ENCODE measurements around the gene RBBP8NL. TPM values are rescaled to one million over a fixed set of nuclear protein-coding genes. Genes with fewer than 3 reads are reported as not detected.
"Not testable (repeated sequence)": the region's sequence is repeated elsewhere in the genome, so short reads cannot be mapped to it uniquely, and the experiment has no call there.

Gene RBBP8NL
- total RNA-seq, 4 donors from 2014 or later: 1.1 to 6.0 (median 4.6) TPM

- Histone ChIP-seq H3K36me3 (no peaks in the 10 kb centered on the region), H3K27ac (peak overlapping the region; percentile 50 to 87 (median 73)), H3K27me3 (no peaks in the 10 kb centered on the region), H3K4me1 (peaks cover 39 to 49% of the 10 kb centered on the region in 2 donors), H3K4me3 (replicated peaks in 1 of 3) (no peak overlapping the region), H3K9me3 (no peaks in the 10 kb centered on the region)
- TF ChIP-seq POLR2A (IDR thresholded peaks at IDR 0.05) (no peak), CTCF (IDR thresholded peaks at IDR 0.05) (no peak)
- intact Hi-C loops (cut with DNase I): no loop called here
- no peak for DNase-seq
- 67% methylated on average over 21 to 24 of the region's 31 CpGs for WGBS, 2 donors
Measured at GRCh38 chr20:62428396-62429295, 1.3 kb upstream of the RBBP8NL start.

GRCh38 chr20:62428002-62428372 is 648 bp upstream of the RBBP8NL start:
- no peak for DNase-seq
- peaks cover 39 to 51% of the 10 kb centered on the region in 2 donors for H3K4me1 ChIP-seq
- H3K36me3 ChIP-seq: no peaks in the 10 kb centered on the region
- H3K27ac ChIP-seq: peak overlapping the region; percentile 50 to 87 (median 73)
- no peaks in the 10 kb centered on the region for H3K27me3 ChIP-seq
- intact Hi-C loops (cut with DNase I): no loop called here
- TF ChIP-seq CTCF (IDR thresholded peaks at IDR 0.05): no peak
- TF ChIP-seq POLR2A (IDR thresholded peaks at IDR 0.05): no peak
- no peaks in the 10 kb centered on the region for H3K9me3 ChIP-seq
- 72 to 80% methylated on average over 7 to 9 of the region's 10 CpGs for WGBS, 2 donors
- no peak overlapping the region for H3K4me3 ChIP-seq (replicated peaks in 1 of 3)

GRCh38 chr20:62426699-62427131 is 624 bp downstream of the RBBP8NL start:
- no peaks in the 10 kb centered on the region for H3K9me3 ChIP-seq
- no peaks in the 10 kb centered on the region for H3K27me3 ChIP-seq
- no peaks in the 10 kb centered on the region for H3K36me3 ChIP-seq
- WGBS, 2 donors: 70% methylated on average over 4 of the region's 22 CpGs; no CpG with 5 or more reads in 1 of the 2 donors
- intact Hi-C loops (cut with DNase I): no loop called here
- peaks cover 39 to 51% of the 10 kb centered on the region in 2 donors for H3K4me1 ChIP-seq
- H3K4me3 ChIP-seq (replicated peaks in 1 of 3): no peak overlapping the region
- peak overlapping the region; percentile 73 to 87 (median 81) for H3K27ac ChIP-seq
- DNase-seq: peak; percentile 73 to 82
- TF ChIP-seq POLR2A (IDR thresholded peaks at IDR 0.05): peak in 1 of 2 donors; percentile 7
- TF ChIP-seq CTCF (IDR thresholded peaks at IDR 0.05): no peak

GRCh38 chr20:62426059-62426348 is 1.3 kb downstream of the RBBP8NL start:
- DNase-seq; H3K4me3 ChIP-seq (replicated peaks in 1 of 3); intact Hi-C loops (cut with DNase I); H3K36me3 ChIP-seq; H3K27me3 ChIP-seq; H3K9me3 ChIP-seq: not testable (repeated sequence)
- Histone ChIP-seq H3K27ac (peak overlapping the region in 1 of 3 donors; percentile 33), H3K4me1 (peaks cover 39 to 51% of the 10 kb centered on the region in 2 donors)
- WGBS, 2 donors: 81 to 98% methylated on average over 4 of the region's 4 CpGs

- TF ChIP-seq POLR2A (IDR thresholded peaks at IDR 0.05) (no peak), CTCF (IDR thresholded peaks at IDR 0.05) (no peak)
- peak; percentile 76 to 78 for DNase-seq
- Histone ChIP-seq H3K9me3 (no peaks in the 10 kb centered on the region), H3K4me3 (replicated peaks in 1 of 3) (no peak overlapping the region), H3K27me3 (no peaks in the 10 kb centered on the region), H3K4me1 (peaks cover 39 to 51% of the 10 kb centered on the region in 2 donors), H3K27ac (peak overlapping the region in 2 of 3 donors; percentile 29 to 33), H3K36me3 (no peaks in the 10 kb centered on the region)
- intact Hi-C loops (cut with DNase I): no loop called here
- WGBS, 2 donors: 18 to 47% methylated on average over 4 to 11 of the region's 21 CpGs
Measured at GRCh38 chr20:62425281-62426058, 1.9 kb downstream of the RBBP8NL start.
